ENCODE results near the gene CA10. TPM values are rescaled to one million over a fixed set of nuclear protein-coding genes. Genes with fewer than 3 reads are reported as not detected.

CA10 gene
- total RNA-seq, 1 experiment from 2014 or later, result not detected

- in situ Hi-C loops (cut with HindIII; ENCODE audit: low pct_unique_long_range_greater_than_20kb, low sequenced_read_pairs), result no loop called here
- no peak for DNase-seq (ENCODE audit: low read depth)
These were observed 344.0 kb downstream of the CA10 start for GRCh38 chr17:51814521-51814920.

- no peak for DNase-seq (ENCODE audit: low read depth)
- in situ Hi-C loops (cut with HindIII; ENCODE audit: low pct_unique_long_range_greater_than_20kb, low sequenced_read_pairs), result no loop called here
These were observed 344.7 kb downstream of the CA10 start for GRCh38 chr17:51813784-51814174.

GRCh38 chr17:51813140-51813783 lies 345.3 kb downstream of the CA10 start:
- in situ Hi-C loops (cut with HindIII; ENCODE audit: low pct_unique_long_range_greater_than_20kb, low sequenced_read_pairs), result no loop called here
- DNase-seq (ENCODE audit: low read depth), result no peak

- in situ Hi-C loops (cut with HindIII; ENCODE audit: low pct_unique_long_range_greater_than_20kb, low sequenced_read_pairs), result no loop called here
- no peak for DNase-seq (ENCODE audit: low read depth)
These were observed 351.1 kb downstream of the CA10 start for GRCh38 chr17:51807460-51807859.

- in situ Hi-C loops (cut with HindIII; ENCODE audit: low pct_unique_long_range_greater_than_20kb, low sequenced_read_pairs), result no loop called here
These were observed 352.7 kb downstream of the CA10 start for GRCh38 chr17:51805765-51806164.

DNA sequence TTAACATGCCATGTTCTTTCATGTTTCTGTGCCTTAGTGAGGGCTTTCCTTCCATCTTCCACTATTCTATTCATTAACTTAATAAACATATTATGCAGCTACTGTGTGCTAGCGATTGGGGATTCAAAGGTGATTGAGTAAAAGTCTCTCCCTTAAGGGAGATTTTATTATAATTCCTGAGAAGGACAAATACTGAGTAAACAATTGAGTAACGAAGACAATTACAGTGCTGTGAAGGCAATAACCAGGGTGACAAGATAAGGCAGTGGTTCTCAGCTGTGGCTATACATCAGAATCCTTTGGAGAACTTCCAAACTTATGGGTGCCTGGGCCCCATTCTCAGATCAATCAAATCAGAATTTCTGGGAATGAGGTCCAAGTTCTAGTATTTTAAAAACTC lies 353.3 kb downstream of the CA10 start:
- in situ Hi-C loops (cut with HindIII; ENCODE audit: low pct_unique_long_range_greater_than_20kb, low sequenced_read_pairs), result no loop called here

More at GRCh38 chr17:51805765-51806164, 352.7 kb downstream of the CA10 start:
- DNase-seq (ENCODE audit: low read depth), result no peak

DNA sequence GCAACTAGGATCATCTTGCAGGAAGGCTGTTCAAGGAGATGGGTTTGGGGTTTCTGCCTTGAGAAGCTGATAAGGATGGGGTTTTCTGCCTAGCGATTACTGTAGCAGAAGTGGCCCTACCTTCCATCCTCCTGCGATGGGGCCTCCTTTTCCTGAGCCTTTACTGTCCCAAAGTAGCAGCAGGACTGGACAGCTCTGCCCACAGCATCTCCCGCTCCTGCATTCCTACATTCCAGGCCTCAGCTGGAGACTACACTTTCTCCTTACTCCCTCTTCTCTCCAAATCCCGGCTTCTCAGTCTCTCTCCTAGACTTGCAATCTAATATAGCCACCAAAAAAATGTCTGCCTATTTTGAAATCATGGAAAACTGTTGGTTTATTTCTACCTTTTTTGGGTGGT lies 355.4 kb downstream of the CA10 start:
- in situ Hi-C loops (cut with HindIII; ENCODE audit: low pct_unique_long_range_greater_than_20kb, low sequenced_read_pairs), result no loop called here

More for the DNA sequence above, 353.3 kb downstream of the CA10 start:
- DNase-seq (ENCODE audit: low read depth), result no peak

GRCh38 chr17:51802544-51802943 lies 356.0 kb downstream of the CA10 start:
- in situ Hi-C loops (cut with HindIII; ENCODE audit: low pct_unique_long_range_greater_than_20kb, low sequenced_read_pairs), result no loop called here
- DNase-seq (ENCODE audit: low read depth), result no peak

More for the DNA sequence above, 355.4 kb downstream of the CA10 start:
- no peak for DNase-seq (ENCODE audit: low read depth)

- DNase-seq (ENCODE audit: low read depth), result no peak
- in situ Hi-C loops (cut with HindIII; ENCODE audit: low pct_unique_long_range_greater_than_20kb, low sequenced_read_pairs), result no loop called here
These were observed 356.9 kb downstream of the CA10 start for GRCh38 chr17:51801626-51802025.

DNA sequence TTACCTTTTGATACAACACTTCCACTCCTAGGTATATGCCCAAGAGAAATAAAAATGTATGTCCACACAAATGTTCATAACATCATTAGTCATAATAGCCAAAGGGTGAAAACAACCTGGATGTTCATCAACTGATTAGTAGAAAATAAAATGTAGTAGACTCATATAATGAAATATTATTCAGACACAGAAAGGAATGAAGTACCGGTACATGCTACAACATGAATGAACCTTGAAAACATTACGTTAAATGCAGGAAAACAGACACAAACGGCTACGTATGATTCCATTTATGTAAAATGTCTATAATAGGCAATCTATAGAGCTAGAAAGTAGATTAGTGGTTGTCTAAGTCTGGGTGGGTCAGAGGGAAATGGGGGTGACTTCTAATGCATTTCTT lies 358.5 kb downstream of the CA10 start:
- in situ Hi-C loops (cut with HindIII; ENCODE audit: low pct_unique_long_range_greater_than_20kb, low sequenced_read_pairs), result no loop called here
- no peak for DNase-seq (ENCODE audit: low read depth)

- DNase-seq (ENCODE audit: low read depth), result no peak
- in situ Hi-C loops (cut with HindIII; ENCODE audit: low pct_unique_long_range_greater_than_20kb, low sequenced_read_pairs), result no loop called here
These were observed 359.3 kb downstream of the CA10 start for GRCh38 chr17:51799240-51799639.

DNA sequence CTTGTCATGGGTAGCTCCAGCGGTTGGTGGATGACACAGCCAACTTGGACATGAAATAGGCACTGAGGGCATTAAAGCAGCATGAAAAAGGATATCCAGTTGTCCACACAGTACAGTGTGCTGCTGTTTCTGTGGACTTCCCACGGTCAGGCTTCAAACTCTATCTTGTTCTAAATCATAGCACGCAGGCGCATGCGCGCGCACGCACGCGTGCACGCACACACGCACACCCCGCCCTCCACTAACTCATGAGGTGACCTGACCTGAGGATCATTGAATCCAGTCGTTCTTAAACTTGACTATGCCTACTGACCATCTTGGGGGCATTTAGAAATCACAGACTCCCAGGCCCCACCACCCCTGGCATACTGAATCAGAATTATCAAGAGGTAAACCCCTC lies 361.4 kb downstream of the CA10 start:
- in situ Hi-C loops (cut with HindIII; ENCODE audit: low pct_unique_long_range_greater_than_20kb, low sequenced_read_pairs), result no loop called here
- no peak for DNase-seq (ENCODE audit: low read depth)

DNA sequence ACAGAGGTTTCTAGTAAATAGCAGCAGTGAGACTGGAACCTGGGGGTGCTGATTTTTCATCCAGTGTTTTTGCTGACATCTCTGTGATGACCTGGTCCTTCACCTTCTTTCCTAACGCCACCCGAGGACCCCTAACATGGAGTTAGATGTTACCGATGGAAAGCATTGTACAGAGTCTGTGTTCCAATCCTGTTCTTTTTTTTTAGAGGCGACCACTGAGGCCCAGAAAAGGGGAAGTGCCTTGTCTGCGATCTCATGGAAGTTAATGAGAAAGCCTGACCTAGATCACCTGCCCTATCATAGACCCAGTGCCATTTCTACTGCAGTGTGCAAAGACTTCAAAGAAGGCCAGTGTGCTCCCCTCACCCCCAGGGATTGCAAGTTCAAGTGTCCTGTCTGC lies 362.5 kb downstream of the CA10 start:
- in situ Hi-C loops (cut with HindIII; ENCODE audit: low pct_unique_long_range_greater_than_20kb, low sequenced_read_pairs), result no loop called here
- DNase-seq (ENCODE audit: low read depth), result no peak

- no peak for DNase-seq (ENCODE audit: low read depth)
- in situ Hi-C loops (cut with HindIII; ENCODE audit: low pct_unique_long_range_greater_than_20kb, low sequenced_read_pairs), result no loop called here
These were observed 363.1 kb downstream of the CA10 start for GRCh38 chr17:51795401-51795800.

GRCh38 chr17:51794466-51794865 lies 364.0 kb downstream of the CA10 start:
- in situ Hi-C loops (cut with HindIII; ENCODE audit: low pct_unique_long_range_greater_than_20kb, low sequenced_read_pairs), result no loop called here

GRCh38 chr17:51793686-51794085 lies 364.8 kb downstream of the CA10 start:
- in situ Hi-C loops (cut with HindIII; ENCODE audit: low pct_unique_long_range_greater_than_20kb, low sequenced_read_pairs), result no loop called here
- no peak for DNase-seq (ENCODE audit: low read depth)

More at GRCh38 chr17:51794466-51794865, 364.0 kb downstream of the CA10 start:
- DNase-seq (ENCODE audit: low read depth), result no peak

- in situ Hi-C loops (cut with HindIII; ENCODE audit: low pct_unique_long_range_greater_than_20kb, low sequenced_read_pairs), result no loop called here
- no peak for DNase-seq (ENCODE audit: low read depth)
These were observed 379.7 kb downstream of the CA10 start for GRCh38 chr17:51778842-51779241.

- no peak for DNase-seq (ENCODE audit: low read depth)
- in situ Hi-C loops (cut with HindIII; ENCODE audit: low pct_unique_long_range_greater_than_20kb, low sequenced_read_pairs), result no loop called here
These were observed 388.3 kb downstream of the CA10 start for GRCh38 chr17:51770027-51770759.

DNA sequence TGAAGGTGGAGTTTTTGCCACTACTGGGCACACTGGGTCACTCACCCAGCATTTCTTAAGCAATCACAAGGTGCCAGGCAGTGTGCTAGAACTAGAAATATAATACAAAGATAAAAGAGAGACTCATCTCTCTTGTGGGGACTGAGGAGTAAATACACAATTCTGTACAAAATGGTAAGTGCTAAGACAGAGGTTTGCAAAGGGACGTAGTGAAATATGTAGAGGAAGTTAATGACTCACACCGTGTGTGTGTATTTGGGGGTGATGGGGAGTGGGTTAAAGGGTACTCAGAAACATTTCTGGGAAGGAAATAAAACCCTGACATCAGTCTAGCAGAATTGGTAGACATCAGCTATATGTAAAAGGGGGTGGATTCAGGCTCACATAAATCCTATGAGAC lies 389.3 kb downstream of the CA10 start:
- in situ Hi-C loops (cut with HindIII; ENCODE audit: low pct_unique_long_range_greater_than_20kb, low sequenced_read_pairs), result no loop called here

DNA sequence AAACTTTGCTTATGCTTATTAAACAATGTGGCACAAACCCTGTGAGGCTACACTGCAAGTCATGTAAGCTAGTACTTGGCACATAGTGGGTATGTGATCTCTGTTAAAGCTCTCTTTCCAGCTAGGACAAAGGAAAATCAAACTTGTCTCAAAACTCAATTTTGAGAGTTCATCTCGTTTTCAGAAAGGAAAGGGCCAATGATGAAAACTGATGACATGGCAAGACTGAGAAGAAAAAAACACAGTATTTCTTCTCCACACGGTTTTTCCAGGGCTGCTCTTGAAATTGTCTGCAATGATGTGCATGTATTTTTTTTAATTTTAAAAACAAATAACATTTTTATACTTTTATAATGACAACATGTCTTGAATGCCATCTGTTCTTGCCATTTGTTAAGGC lies 389.8 kb downstream of the CA10 start:
- DNase-seq (ENCODE audit: low read depth), result no peak
- in situ Hi-C loops (cut with HindIII; ENCODE audit: low pct_unique_long_range_greater_than_20kb, low sequenced_read_pairs), result no loop called here

More for the DNA sequence above, 389.3 kb downstream of the CA10 start:
- no peak for DNase-seq (ENCODE audit: low read depth)
